HCT116 (cell line): ENCODE measurements around the gene GRK1. TPM values are rescaled to one million over a fixed set of nuclear protein-coding genes. Genes with fewer than 3 reads are reported as not detected.

Experiments
- ATAC-seq: fragments of 200-7000 bp; cut with Tn5 transposase; 2 replicates; pipeline ENCODE4 v1.9.1; 2020; ENCODE audit warnings: mild to moderate bottlenecking, moderate library complexity
- BruUV-seq: library from RNA; stranded (reverse); fragments of 400-500 nt; replicated peaks from 2 replicates; lab custom pipeline; 2021; lab: Mats Ljungman, UMichigan
- CTCF ChIA-PET: fragments of 300-600 bp; sonication (Branson Sonifier 250); formaldehyde crosslinking; loops from one replicate; lab custom pipeline; 2021; ENCODE audit warnings: antibody characterized with exemption; lab: Charles Lee
- POLR2A ChIA-PET: fragments of 300-600, 350-600 bp; sonication (Branson Sonifier 250); formaldehyde crosslinking; loops from one replicate; lab custom pipeline; 2021; ENCODE audit warnings: antibody characterized with exemption; lab: Charles Lee
- RAD21 ChIA-PET, 2 experiments: fragments of 300-600 bp; sonication (Branson Sonifier 250); formaldehyde crosslinking; loops; one replicate each; lab custom pipeline; 2023; ENCODE audit warnings: low total read pairs in 2 of 2; ENCODE audit not compliant: uncharacterized antibody in 2 of 2, unreplicated experiment in 2 of 2, low non-redundant PET in 1 of 2; lab: Charles Lee
- DNase-seq: peaks from one replicate; pipeline ENCODE4 v3.0.0-alpha.2; 2010; ENCODE audit warnings: low read depth, low spot score
- H2AFZ ChIP-seq: fragments of 200-600 bp; shearing (Covaris generic), sonication (generic); 2 replicates; pipeline ENCODE4 v1.6.1; 2017; ENCODE audit warnings: low read depth, mixed run types, mixed read lengths, antibody characterized with exemption, low read length; ENCODE audit not compliant: poor library complexity, severe bottlenecking
- H3K27ac ChIP-seq: 2 replicates; pipeline ENCODE4 v1.5.1; 2012; ENCODE audit warnings: low read depth, low read length
- H3K27me3 ChIP-seq: fragments of 200-600 bp; sonication (generic); 2 replicates; pipeline ENCODE4 v1.6.1; 2016; ENCODE audit warnings: mixed run types, low read length, mixed read lengths; ENCODE audit not compliant: insufficient read depth
- H3K36me3 ChIP-seq, 2 experiments: fragments of 200-500 bp in 1 of 2; fragments of 200-600 bp in 1 of 2; sonication (Bioruptor generic) in 1 of 2; sonication (generic) in 1 of 2; 2 replicates each; pipeline versions ENCODE4 v1.5.1 to v1.6.1; 2014 to 2016; ENCODE audit warnings: low read length in 2 of 2, inconsistent platforms in 1 of 2, mixed read lengths in 1 of 2, mixed run types in 1 of 2; ENCODE audit not compliant: insufficient read depth in 2 of 2, control insufficient read depth in 1 of 2
- H3K4me1 ChIP-seq, 2 experiments: fragments of 200-600 bp in 1 of 2; sonication (generic) in 1 of 2; 2 replicates each; pipeline versions ENCODE4 v1.5.1 to v1.6.1; 2012 to 2017; ENCODE audit warnings: low read length in 2 of 2, inconsistent platforms in 1 of 2, mild to moderate bottlenecking in 1 of 2, mixed read lengths in 1 of 2, mixed run types in 1 of 2, moderate library complexity in 1 of 2; ENCODE audit not compliant: insufficient read depth in 2 of 2, control insufficient read depth in 1 of 2
- H3K4me2 ChIP-seq: fragments of 200-600 bp; sonication (generic); 2 replicates; pipeline ENCODE4 v1.6.1; 2017; ENCODE audit warnings: mixed run types, low read length, mixed read lengths
- H3K4me3 ChIP-seq, 2 experiments: fragments of 200-600 bp in 1 of 2; sonication (generic) in 1 of 2; replicated peaks in 1 of 2; 2 replicates each; pipeline ENCODE4 v1.5.1; 2011 to 2016; ENCODE audit warnings: low read length in 2 of 2, control low read depth in 1 of 2, low read depth in 1 of 2, mild to moderate bottlenecking in 1 of 2, mixed read lengths in 1 of 2, mixed run types in 1 of 2
- H3K79me2 ChIP-seq: fragments of 200-600 bp; sonication (generic); 2 replicates; pipeline ENCODE4 v1.6.1; 2017; ENCODE audit warnings: mild to moderate bottlenecking, mixed run types, low read length, moderate library complexity, mixed read lengths; ENCODE audit not compliant: insufficient read depth
- H3K9ac ChIP-seq: fragments of 200-600 bp; sonication (generic); 2 replicates; pipeline ENCODE4 v1.6.1; 2016; ENCODE audit warnings: low read length, mixed read lengths
- H3K9me2 ChIP-seq: fragments of 200-600 bp; sonication (generic), shearing (Covaris generic); 2 replicates; pipeline ENCODE4 v1.6.1; 2017; ENCODE audit warnings: mixed run types, mild to moderate bottlenecking, moderate library complexity; ENCODE audit not compliant: insufficient read depth
- H3K9me3 ChIP-seq, 2 experiments: fragments of 200-500 bp in 1 of 2; fragments of 200-600 bp in 1 of 2; sonication (Bioruptor generic) in 1 of 2; sonication (generic) in 1 of 2; 2 replicates each; pipeline ENCODE4 v1.6.1; 2014 to 2017; ENCODE audit warnings: low read length in 2 of 2, mixed read lengths in 2 of 2, inconsistent platforms in 1 of 2, low read depth in 1 of 2, mild to moderate bottlenecking in 1 of 2, mixed run types in 1 of 2, moderate library complexity in 1 of 2; ENCODE audit not compliant: control insufficient read depth in 1 of 2, insufficient read depth in 1 of 2
- H4K20me1 ChIP-seq: fragments of 200-600 bp; sonication (generic), shearing (Covaris generic); 2 replicates; pipeline ENCODE4 v1.6.1; 2017; ENCODE audit warnings: mixed run types, mild to moderate bottlenecking, moderate library complexity; ENCODE audit not compliant: insufficient read depth
- CBX3 ChIP-seq: IDR thresholded peaks from 2 replicates; pipeline ENCODE4 v1.6.1; 2012; ENCODE audit warnings: low read depth
- EGR1 ChIP-seq: IDR thresholded peaks from 2 replicates; pipeline ENCODE4 v1.6.1; 2012; ENCODE audit warnings: low read depth
- EZH2 ChIP-seq: fragments of 200-600 bp; sonication (generic); IDR thresholded peaks from 2 replicates; pipeline ENCODE4 v1.6.1; 2017; ENCODE audit warnings: antibody characterized with exemption, mixed run types
- EZH2phosphoT487 ChIP-seq: fragments of 200-600 bp; IDR thresholded peaks from 2 replicates; pipeline ENCODE4 v1.6.1; 2018; ENCODE audit warnings: antibody characterized with exemption, borderline replicate concordance
- FOSL1 ChIP-seq: IDR thresholded peaks from 2 replicates; pipeline ENCODE4 v1.6.1; 2012; ENCODE audit warnings: low read depth
- JUND ChIP-seq: IDR thresholded peaks from 2 replicates; pipeline ENCODE4 v1.6.1; 2012
- POLR2A ChIP-seq: IDR thresholded peaks from 2 replicates; pipeline ENCODE4 v1.7.0; 2011; ENCODE audit warnings: borderline replicate concordance; ENCODE audit not compliant: insufficient read depth, insufficient read length; ENCODE audit errors: extremely low read depth
- RAD21 ChIP-seq: IDR thresholded peaks from 2 replicates; pipeline ENCODE4 v1.6.1; 2012; ENCODE audit warnings: low read depth, mild to moderate bottlenecking
- SIN3A ChIP-seq: IDR thresholded peaks from 2 replicates; pipeline ENCODE4 v1.6.1; 2012; ENCODE audit warnings: low read depth
- TCF7L2 ChIP-seq: IDR thresholded peaks from 2 replicates; pipeline ENCODE4 v1.7.0; 2011; ENCODE audit warnings: borderline replicate concordance, inconsistent platforms; ENCODE audit not compliant: insufficient read depth, insufficient read length; ENCODE audit errors: extremely low read depth
- YY1 ChIP-seq: IDR thresholded peaks from 2 replicates; pipeline ENCODE4 v1.6.1; 2011; ENCODE audit warnings: low read length, low read depth, moderate library complexity, mild to moderate bottlenecking; ENCODE audit not compliant: insufficient replicate concordance; ENCODE audit errors: extremely low read depth
- ZFX ChIP-seq: fragments of 450-650 bp; IDR thresholded peaks from 2 replicates; pipeline ENCODE4 v1.6.1; 2017
- ZNF274 ChIP-seq: fragments of 200-500 bp; sonication (Bioruptor generic); IDR thresholded peaks from 2 replicates; pipeline ENCODE4 v1.6.1; 2014; ENCODE audit warnings: mild to moderate bottlenecking, low read depth, low read length, inconsistent platforms
- intact Hi-C: fragments of 100-400 bp; cut with micrococcal nuclease; formaldehyde crosslinking; loops from 2 replicates; pipeline ENCODE4 v1.10.0; 2022
- total RNA-seq: library from RNA; stranded (reverse); gene quantifications from one replicate; pipeline ENCODE4 v1.2.1, GENCODE V29; 2021; ENCODE audit not compliant: unreplicated experiment
- TF ChIP-seq, protein P1 (sequence below): IDR thresholded peaks from 2 replicates; pipeline ENCODE4 v1.6.1; 2012
- TF ChIP-seq, protein P2 (sequence below): IDR thresholded peaks from 2 replicates; pipeline ENCODE4 v1.6.1; 2012; ENCODE audit warnings: low read depth
- TF ChIP-seq, protein P3 (sequence below): IDR thresholded peaks from 2 replicates; pipeline ENCODE4 v1.6.1; 2011; ENCODE audit warnings: mild to moderate bottlenecking, low read length, moderate library complexity; ENCODE audit not compliant: insufficient replicate concordance; ENCODE audit errors: extremely low read depth
- TF ChIP-seq, protein P4 (sequence below), 3 experiments: fragments of 200-600 bp in 1 of 3; sonication (generic) in 1 of 3; IDR thresholded peaks in 2 of 3; conservative IDR thresholded peaks in 1 of 3; 2 replicates each; pipeline ENCODE4 v1.5.1; 2012 to 2017; ENCODE audit warnings: low read depth in 2 of 3, low read length in 2 of 3, antibody characterized with exemption in 1 of 3, borderline replicate concordance in 1 of 3, control low read depth in 1 of 3, mild to moderate bottlenecking in 1 of 3, mixed read lengths in 1 of 3, mixed run types in 1 of 3, moderate library complexity in 1 of 3; ENCODE audit not compliant: insufficient read depth in 1 of 3

The GRK1 gene
- total RNA-seq, 1 experiment from 2014 or later = not detected

DNA sequence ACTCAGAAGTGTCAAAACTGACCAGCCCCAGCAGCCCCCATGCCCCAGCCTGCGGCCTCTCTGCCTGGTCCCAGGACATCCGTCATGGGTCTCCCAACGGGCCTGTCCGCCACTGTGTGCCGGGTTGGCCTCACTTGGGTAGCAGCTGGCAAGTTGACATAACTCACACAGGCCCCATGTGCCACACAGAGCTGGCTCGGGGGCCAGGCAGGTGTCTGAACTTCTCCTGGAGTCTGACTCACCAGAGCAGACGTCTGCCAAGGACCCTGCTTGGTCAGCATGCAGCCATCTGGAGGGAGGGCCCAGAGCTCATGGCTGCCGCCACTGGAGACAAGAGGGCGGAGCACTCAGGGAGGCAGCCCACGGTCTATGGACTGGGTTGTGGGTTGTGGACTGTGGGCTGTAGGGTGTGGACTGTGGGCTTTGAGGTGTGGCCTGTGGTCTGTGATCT is 60.0 kb downstream of the GRK1 start (continued):
- TF ChIP-seq ZFX = no peak

DNA sequence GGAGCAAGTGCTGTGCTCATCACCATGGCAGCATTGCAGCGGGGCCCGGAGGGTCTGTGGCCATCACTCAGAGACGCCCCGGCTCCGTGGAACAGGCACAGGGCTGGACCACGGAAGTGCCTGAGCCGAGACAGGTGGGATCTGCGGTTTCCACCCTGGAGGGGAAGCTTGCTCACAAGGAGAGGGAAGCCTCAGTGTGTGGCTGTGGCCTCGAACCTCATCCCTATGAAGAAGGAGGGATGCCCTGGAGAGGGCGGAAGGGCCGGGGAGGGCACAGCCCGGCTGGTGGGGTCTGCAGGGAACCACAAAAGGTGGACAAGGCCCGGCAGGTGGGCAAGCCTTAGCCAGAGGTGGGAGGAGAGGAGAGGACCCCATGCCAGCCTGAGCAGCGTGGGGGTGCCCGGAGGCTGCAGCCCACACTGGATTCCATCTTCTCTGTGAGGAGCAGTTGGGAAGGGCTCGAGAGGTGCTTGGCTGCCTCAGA is 61.6 kb downstream of the GRK1 start:
- no peak overlapping the region for H3K4me2 ChIP-seq

More for the DNA sequence above, 61.6 kb downstream of the GRK1 start:
- Histone ChIP-seq H3K9ac (no peak overlapping the region), H3K4me3 (no peak overlapping the region), H4K20me1 (no peaks in the 10 kb centered on the region), H3K27ac (no peak overlapping the region), H2AFZ (no peak overlapping the region), H3K4me1 (peaks cover 2 to 6% of the 10 kb centered on the region in 2 experiments; a peak in 2 of 4 replicates), H3K9me2 (no peaks in the 10 kb centered on the region), H3K27me3 (no peaks in the 10 kb centered on the region), H3K9me3 (peaks cover 0 to 1% of the 10 kb centered on the region in 2 experiments; a peak in 2 of 4 replicates), H3K79me2 (no peaks in the 10 kb centered on the region), H3K36me3 (no peaks in the 10 kb centered on the region)
- no peak for DNase-seq
- BruUV-seq = no TSS peak
- CTCF ChIA-PET = no interaction called here
- TF ChIP-seq EGR1 (no peak), ZFX (no peak), YY1 (no peak), CBX3 (no peak), RAD21 (no peak), ZNF274 (no peak), TCF7L2 (no peak), JUND (no peak), SIN3A (no peak), POLR2A (no peak), FOSL1 (no peak), EZH2phosphoT487 (no peak), EZH2 (no peak)
- TF ChIP-seq, protein P1, sequence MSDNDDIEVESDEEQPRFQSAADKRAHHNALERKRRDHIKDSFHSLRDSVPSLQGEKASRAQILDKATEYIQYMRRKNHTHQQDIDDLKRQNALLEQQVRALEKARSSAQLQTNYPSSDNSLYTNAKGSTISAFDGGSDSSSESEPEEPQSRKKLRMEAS = no peak
- TF ChIP-seq, protein P2, sequence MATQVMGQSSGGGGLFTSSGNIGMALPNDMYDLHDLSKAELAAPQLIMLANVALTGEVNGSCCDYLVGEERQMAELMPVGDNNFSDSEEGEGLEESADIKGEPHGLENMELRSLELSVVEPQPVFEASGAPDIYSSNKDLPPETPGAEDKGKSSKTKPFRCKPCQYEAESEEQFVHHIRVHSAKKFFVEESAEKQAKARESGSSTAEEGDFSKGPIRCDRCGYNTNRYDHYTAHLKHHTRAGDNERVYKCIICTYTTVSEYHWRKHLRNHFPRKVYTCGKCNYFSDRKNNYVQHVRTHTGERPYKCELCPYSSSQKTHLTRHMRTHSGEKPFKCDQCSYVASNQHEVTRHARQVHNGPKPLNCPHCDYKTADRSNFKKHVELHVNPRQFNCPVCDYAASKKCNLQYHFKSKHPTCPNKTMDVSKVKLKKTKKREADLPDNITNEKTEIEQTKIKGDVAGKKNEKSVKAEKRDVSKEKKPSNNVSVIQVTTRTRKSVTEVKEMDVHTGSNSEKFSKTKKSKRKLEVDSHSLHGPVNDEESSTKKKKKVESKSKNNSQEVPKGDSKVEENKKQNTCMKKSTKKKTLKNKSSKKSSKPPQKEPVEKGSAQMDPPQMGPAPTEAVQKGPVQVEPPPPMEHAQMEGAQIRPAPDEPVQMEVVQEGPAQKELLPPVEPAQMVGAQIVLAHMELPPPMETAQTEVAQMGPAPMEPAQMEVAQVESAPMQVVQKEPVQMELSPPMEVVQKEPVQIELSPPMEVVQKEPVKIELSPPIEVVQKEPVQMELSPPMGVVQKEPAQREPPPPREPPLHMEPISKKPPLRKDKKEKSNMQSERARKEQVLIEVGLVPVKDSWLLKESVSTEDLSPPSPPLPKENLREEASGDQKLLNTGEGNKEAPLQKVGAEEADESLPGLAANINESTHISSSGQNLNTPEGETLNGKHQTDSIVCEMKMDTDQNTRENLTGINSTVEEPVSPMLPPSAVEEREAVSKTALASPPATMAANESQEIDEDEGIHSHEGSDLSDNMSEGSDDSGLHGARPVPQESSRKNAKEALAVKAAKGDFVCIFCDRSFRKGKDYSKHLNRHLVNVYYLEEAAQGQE = no peak
- TF ChIP-seq, protein P3, sequence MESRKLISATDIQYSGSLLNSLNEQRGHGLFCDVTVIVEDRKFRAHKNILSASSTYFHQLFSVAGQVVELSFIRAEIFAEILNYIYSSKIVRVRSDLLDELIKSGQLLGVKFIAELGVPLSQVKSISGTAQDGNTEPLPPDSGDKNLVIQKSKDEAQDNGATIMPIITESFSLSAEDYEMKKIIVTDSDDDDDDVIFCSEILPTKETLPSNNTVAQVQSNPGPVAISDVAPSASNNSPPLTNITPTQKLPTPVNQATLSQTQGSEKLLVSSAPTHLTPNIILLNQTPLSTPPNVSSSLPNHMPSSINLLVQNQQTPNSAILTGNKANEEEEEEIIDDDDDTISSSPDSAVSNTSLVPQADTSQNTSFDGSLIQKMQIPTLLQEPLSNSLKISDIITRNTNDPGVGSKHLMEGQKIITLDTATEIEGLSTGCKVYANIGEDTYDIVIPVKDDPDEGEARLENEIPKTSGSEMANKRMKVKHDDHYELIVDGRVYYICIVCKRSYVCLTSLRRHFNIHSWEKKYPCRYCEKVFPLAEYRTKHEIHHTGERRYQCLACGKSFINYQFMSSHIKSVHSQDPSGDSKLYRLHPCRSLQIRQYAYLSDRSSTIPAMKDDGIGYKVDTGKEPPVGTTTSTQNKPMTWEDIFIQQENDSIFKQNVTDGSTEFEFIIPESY = no peak
- TF ChIP-seq, protein P4, sequence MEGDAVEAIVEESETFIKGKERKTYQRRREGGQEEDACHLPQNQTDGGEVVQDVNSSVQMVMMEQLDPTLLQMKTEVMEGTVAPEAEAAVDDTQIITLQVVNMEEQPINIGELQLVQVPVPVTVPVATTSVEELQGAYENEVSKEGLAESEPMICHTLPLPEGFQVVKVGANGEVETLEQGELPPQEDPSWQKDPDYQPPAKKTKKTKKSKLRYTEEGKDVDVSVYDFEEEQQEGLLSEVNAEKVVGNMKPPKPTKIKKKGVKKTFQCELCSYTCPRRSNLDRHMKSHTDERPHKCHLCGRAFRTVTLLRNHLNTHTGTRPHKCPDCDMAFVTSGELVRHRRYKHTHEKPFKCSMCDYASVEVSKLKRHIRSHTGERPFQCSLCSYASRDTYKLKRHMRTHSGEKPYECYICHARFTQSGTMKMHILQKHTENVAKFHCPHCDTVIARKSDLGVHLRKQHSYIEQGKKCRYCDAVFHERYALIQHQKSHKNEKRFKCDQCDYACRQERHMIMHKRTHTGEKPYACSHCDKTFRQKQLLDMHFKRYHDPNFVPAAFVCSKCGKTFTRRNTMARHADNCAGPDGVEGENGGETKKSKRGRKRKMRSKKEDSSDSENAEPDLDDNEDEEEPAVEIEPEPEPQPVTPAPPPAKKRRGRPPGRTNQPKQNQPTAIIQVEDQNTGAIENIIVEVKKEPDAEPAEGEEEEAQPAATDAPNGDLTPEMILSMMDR (IDR thresholded peaks at IDR 0.05 in 2 of 3, conservative IDR thresholded peaks at IDR 0.05 in 1 of 3; ENCODE audit: borderline replicate concordance in 1 of 3, insufficient read depth in 1 of 3, low read depth in 2 of 3, low read length in 2 of 3) = no peak
- no peak for ATAC-seq
- POLR2A ChIA-PET = no interaction called here
- intact Hi-C loops = no loop called here
- RAD21 ChIA-PET = no interaction called here
